HCT116 (cell line): ENCODE measurements around the gene SUGCT. TPM values are rescaled to one million over a fixed set of nuclear protein-coding genes. Genes with fewer than 3 reads are reported as not detected.

Experiments
- ATAC-seq: fragments of 200-7000 bp; cut with Tn5 transposase; 2 replicates; pipeline ENCODE4 v1.9.1; 2020; ENCODE audit warnings: mild to moderate bottlenecking, moderate library complexity
- BruUV-seq: library from RNA; stranded (reverse); fragments of 400-500 nt; replicated peaks from 2 replicates; lab custom pipeline; 2021; lab: Mats Ljungman, UMichigan
- CTCF ChIA-PET: fragments of 300-600 bp; sonication (Branson Sonifier 250); formaldehyde crosslinking; loops from one replicate; lab custom pipeline; 2021; ENCODE audit warnings: antibody characterized with exemption; lab: Charles Lee
- POLR2A ChIA-PET: fragments of 300-600, 350-600 bp; sonication (Branson Sonifier 250); formaldehyde crosslinking; loops from one replicate; lab custom pipeline; 2021; ENCODE audit warnings: antibody characterized with exemption; lab: Charles Lee
- RAD21 ChIA-PET, 2 experiments: fragments of 300-600 bp; sonication (Branson Sonifier 250); formaldehyde crosslinking; loops; one replicate each; lab custom pipeline; 2023; ENCODE audit warnings: low total read pairs in 2 of 2; ENCODE audit not compliant: uncharacterized antibody in 2 of 2, unreplicated experiment in 2 of 2, low non-redundant PET in 1 of 2; lab: Charles Lee
- DNase-seq: peaks from one replicate; pipeline ENCODE4 v3.0.0-alpha.2; 2010; ENCODE audit warnings: low read depth, low spot score
- H2AFZ ChIP-seq: fragments of 200-600 bp; shearing (Covaris generic), sonication (generic); 2 replicates; pipeline ENCODE4 v1.6.1; 2017; ENCODE audit warnings: low read depth, mixed run types, mixed read lengths, antibody characterized with exemption, low read length; ENCODE audit not compliant: poor library complexity, severe bottlenecking
- H3K27ac ChIP-seq: 2 replicates; pipeline ENCODE4 v1.5.1; 2012; ENCODE audit warnings: low read depth, low read length
- H3K27me3 ChIP-seq: fragments of 200-600 bp; sonication (generic); 2 replicates; pipeline ENCODE4 v1.6.1; 2016; ENCODE audit warnings: mixed run types, low read length, mixed read lengths; ENCODE audit not compliant: insufficient read depth
- H3K36me3 ChIP-seq, 2 experiments: fragments of 200-500 bp in 1 of 2; fragments of 200-600 bp in 1 of 2; sonication (Bioruptor generic) in 1 of 2; sonication (generic) in 1 of 2; 2 replicates each; pipeline versions ENCODE4 v1.5.1 to v1.6.1; 2014 to 2016; ENCODE audit warnings: low read length in 2 of 2, inconsistent platforms in 1 of 2, mixed read lengths in 1 of 2, mixed run types in 1 of 2; ENCODE audit not compliant: insufficient read depth in 2 of 2, control insufficient read depth in 1 of 2
- H3K4me1 ChIP-seq, 2 experiments: fragments of 200-600 bp in 1 of 2; sonication (generic) in 1 of 2; 2 replicates each; pipeline versions ENCODE4 v1.5.1 to v1.6.1; 2012 to 2017; ENCODE audit warnings: low read length in 2 of 2, inconsistent platforms in 1 of 2, mild to moderate bottlenecking in 1 of 2, mixed read lengths in 1 of 2, mixed run types in 1 of 2, moderate library complexity in 1 of 2; ENCODE audit not compliant: insufficient read depth in 2 of 2, control insufficient read depth in 1 of 2
- H3K4me2 ChIP-seq: fragments of 200-600 bp; sonication (generic); 2 replicates; pipeline ENCODE4 v1.6.1; 2017; ENCODE audit warnings: mixed run types, low read length, mixed read lengths
- H3K4me3 ChIP-seq, 2 experiments: fragments of 200-600 bp in 1 of 2; sonication (generic) in 1 of 2; replicated peaks in 1 of 2; 2 replicates each; pipeline ENCODE4 v1.5.1; 2011 to 2016; ENCODE audit warnings: low read length in 2 of 2, control low read depth in 1 of 2, low read depth in 1 of 2, mild to moderate bottlenecking in 1 of 2, mixed read lengths in 1 of 2, mixed run types in 1 of 2
- H3K79me2 ChIP-seq: fragments of 200-600 bp; sonication (generic); 2 replicates; pipeline ENCODE4 v1.6.1; 2017; ENCODE audit warnings: mild to moderate bottlenecking, mixed run types, low read length, moderate library complexity, mixed read lengths; ENCODE audit not compliant: insufficient read depth
- H3K9ac ChIP-seq: fragments of 200-600 bp; sonication (generic); 2 replicates; pipeline ENCODE4 v1.6.1; 2016; ENCODE audit warnings: low read length, mixed read lengths
- H3K9me2 ChIP-seq: fragments of 200-600 bp; sonication (generic), shearing (Covaris generic); 2 replicates; pipeline ENCODE4 v1.6.1; 2017; ENCODE audit warnings: mixed run types, mild to moderate bottlenecking, moderate library complexity; ENCODE audit not compliant: insufficient read depth
- H3K9me3 ChIP-seq, 2 experiments: fragments of 200-500 bp in 1 of 2; fragments of 200-600 bp in 1 of 2; sonication (Bioruptor generic) in 1 of 2; sonication (generic) in 1 of 2; 2 replicates each; pipeline ENCODE4 v1.6.1; 2014 to 2017; ENCODE audit warnings: low read length in 2 of 2, mixed read lengths in 2 of 2, inconsistent platforms in 1 of 2, low read depth in 1 of 2, mild to moderate bottlenecking in 1 of 2, mixed run types in 1 of 2, moderate library complexity in 1 of 2; ENCODE audit not compliant: control insufficient read depth in 1 of 2, insufficient read depth in 1 of 2
- H4K20me1 ChIP-seq: fragments of 200-600 bp; sonication (generic), shearing (Covaris generic); 2 replicates; pipeline ENCODE4 v1.6.1; 2017; ENCODE audit warnings: mixed run types, mild to moderate bottlenecking, moderate library complexity; ENCODE audit not compliant: insufficient read depth
- CBX3 ChIP-seq: IDR thresholded peaks from 2 replicates; pipeline ENCODE4 v1.6.1; 2012; ENCODE audit warnings: low read depth
- EZH2phosphoT487 ChIP-seq: fragments of 200-600 bp; IDR thresholded peaks from 2 replicates; pipeline ENCODE4 v1.6.1; 2018; ENCODE audit warnings: antibody characterized with exemption, borderline replicate concordance
- SIN3A ChIP-seq: IDR thresholded peaks from 2 replicates; pipeline ENCODE4 v1.6.1; 2012; ENCODE audit warnings: low read depth
- SP1 ChIP-seq: IDR thresholded peaks from 2 replicates; pipeline ENCODE4 v1.6.1; 2012; ENCODE audit warnings: low read depth
- ZFX ChIP-seq: fragments of 450-650 bp; IDR thresholded peaks from 2 replicates; pipeline ENCODE4 v1.6.1; 2017
- ZNF274 ChIP-seq: fragments of 200-500 bp; sonication (Bioruptor generic); IDR thresholded peaks from 2 replicates; pipeline ENCODE4 v1.6.1; 2014; ENCODE audit warnings: mild to moderate bottlenecking, low read depth, low read length, inconsistent platforms
- intact Hi-C: fragments of 100-400 bp; cut with micrococcal nuclease; formaldehyde crosslinking; loops from 2 replicates; pipeline ENCODE4 v1.10.0; 2022
- total RNA-seq: library from RNA; stranded (reverse); gene quantifications from one replicate; pipeline ENCODE4 v1.2.1, GENCODE V29; 2021; ENCODE audit not compliant: unreplicated experiment
- TF ChIP-seq, protein P1 (sequence below): IDR thresholded peaks from 2 replicates; pipeline ENCODE4 v1.6.1; 2011; ENCODE audit warnings: mild to moderate bottlenecking, low read length, moderate library complexity; ENCODE audit not compliant: insufficient replicate concordance; ENCODE audit errors: extremely low read depth
- TF ChIP-seq, protein P2 (sequence below), 3 experiments: fragments of 200-600 bp in 1 of 3; sonication (generic) in 1 of 3; IDR thresholded peaks in 2 of 3; conservative IDR thresholded peaks in 1 of 3; 2 replicates each; pipeline ENCODE4 v1.5.1; 2012 to 2017; ENCODE audit warnings: low read depth in 2 of 3, low read length in 2 of 3, antibody characterized with exemption in 1 of 3, borderline replicate concordance in 1 of 3, control low read depth in 1 of 3, mild to moderate bottlenecking in 1 of 3, mixed read lengths in 1 of 3, mixed run types in 1 of 3, moderate library complexity in 1 of 3; ENCODE audit not compliant: insufficient read depth in 1 of 3
- TF ChIP-seq, protein P3 (sequence below): IDR thresholded peaks from 2 replicates; pipeline ENCODE4 v1.6.1; 2012
- TF ChIP-seq, protein P4 (sequence below): IDR thresholded peaks from 2 replicates; pipeline ENCODE4 v1.6.1; 2012; ENCODE audit warnings: low read depth

SUGCT gene
- total RNA-seq, 1 experiment from 2014 or later, result 4.4 TPM

DNA sequence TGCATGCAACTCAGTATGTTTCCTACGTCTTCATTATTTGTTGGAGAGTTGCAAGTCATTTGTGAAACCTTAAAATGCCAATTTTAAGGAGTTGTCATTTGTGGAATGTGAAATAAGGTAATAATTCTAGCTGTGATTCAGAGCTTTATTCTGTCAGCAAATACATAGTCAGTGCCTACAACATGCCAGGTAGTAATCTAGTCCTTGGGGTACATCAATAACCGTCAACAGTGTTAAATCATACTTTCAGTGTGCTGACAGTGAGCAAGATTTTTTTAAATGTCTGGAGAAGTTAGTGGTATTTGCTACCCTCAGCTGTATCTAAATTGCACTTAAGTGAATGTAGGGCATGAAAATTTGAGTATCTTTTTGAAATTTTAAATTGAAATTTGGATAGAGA lies 37.1 kb upstream of the SUGCT start:
- Histone ChIP-seq H3K9me3 (no peaks in the 10 kb centered on the region), H3K4me3 (no peak overlapping the region), H3K27me3 (no peaks in the 10 kb centered on the region), H4K20me1 (no peaks in the 10 kb centered on the region), H2AFZ (no peak overlapping the region), H3K36me3 (peaks cover 20 to 23% of the 10 kb centered on the region in 2 experiments; a peak in 3 of 4 replicates), H3K4me2 (no peak overlapping the region), H3K27ac (no peak overlapping the region), H3K79me2 (no peaks in the 10 kb centered on the region), H3K9ac (no peak overlapping the region), H3K9me2 (no peaks in the 10 kb centered on the region), H3K4me1 (no peaks in the 10 kb centered on the region)
- POLR2A ChIA-PET, result no interaction called here
- ATAC-seq (no peak), DNase-seq (no peak)
- TF ChIP-seq EZH2phosphoT487, result no peak
- TF ChIP-seq, protein P1, sequence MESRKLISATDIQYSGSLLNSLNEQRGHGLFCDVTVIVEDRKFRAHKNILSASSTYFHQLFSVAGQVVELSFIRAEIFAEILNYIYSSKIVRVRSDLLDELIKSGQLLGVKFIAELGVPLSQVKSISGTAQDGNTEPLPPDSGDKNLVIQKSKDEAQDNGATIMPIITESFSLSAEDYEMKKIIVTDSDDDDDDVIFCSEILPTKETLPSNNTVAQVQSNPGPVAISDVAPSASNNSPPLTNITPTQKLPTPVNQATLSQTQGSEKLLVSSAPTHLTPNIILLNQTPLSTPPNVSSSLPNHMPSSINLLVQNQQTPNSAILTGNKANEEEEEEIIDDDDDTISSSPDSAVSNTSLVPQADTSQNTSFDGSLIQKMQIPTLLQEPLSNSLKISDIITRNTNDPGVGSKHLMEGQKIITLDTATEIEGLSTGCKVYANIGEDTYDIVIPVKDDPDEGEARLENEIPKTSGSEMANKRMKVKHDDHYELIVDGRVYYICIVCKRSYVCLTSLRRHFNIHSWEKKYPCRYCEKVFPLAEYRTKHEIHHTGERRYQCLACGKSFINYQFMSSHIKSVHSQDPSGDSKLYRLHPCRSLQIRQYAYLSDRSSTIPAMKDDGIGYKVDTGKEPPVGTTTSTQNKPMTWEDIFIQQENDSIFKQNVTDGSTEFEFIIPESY, result no peak
- TF ChIP-seq, protein P2, sequence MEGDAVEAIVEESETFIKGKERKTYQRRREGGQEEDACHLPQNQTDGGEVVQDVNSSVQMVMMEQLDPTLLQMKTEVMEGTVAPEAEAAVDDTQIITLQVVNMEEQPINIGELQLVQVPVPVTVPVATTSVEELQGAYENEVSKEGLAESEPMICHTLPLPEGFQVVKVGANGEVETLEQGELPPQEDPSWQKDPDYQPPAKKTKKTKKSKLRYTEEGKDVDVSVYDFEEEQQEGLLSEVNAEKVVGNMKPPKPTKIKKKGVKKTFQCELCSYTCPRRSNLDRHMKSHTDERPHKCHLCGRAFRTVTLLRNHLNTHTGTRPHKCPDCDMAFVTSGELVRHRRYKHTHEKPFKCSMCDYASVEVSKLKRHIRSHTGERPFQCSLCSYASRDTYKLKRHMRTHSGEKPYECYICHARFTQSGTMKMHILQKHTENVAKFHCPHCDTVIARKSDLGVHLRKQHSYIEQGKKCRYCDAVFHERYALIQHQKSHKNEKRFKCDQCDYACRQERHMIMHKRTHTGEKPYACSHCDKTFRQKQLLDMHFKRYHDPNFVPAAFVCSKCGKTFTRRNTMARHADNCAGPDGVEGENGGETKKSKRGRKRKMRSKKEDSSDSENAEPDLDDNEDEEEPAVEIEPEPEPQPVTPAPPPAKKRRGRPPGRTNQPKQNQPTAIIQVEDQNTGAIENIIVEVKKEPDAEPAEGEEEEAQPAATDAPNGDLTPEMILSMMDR (IDR thresholded peaks at IDR 0.05 in 2 of 3, conservative IDR thresholded peaks at IDR 0.05 in 1 of 3; ENCODE audit: borderline replicate concordance in 1 of 3, insufficient read depth in 1 of 3, low read depth in 2 of 3, low read length in 2 of 3), result no peak
- no peak for TF ChIP-seq CBX3
- no peak for TF ChIP-seq SIN3A
- TF ChIP-seq ZNF274, result no peak
- TF ChIP-seq, protein P3, sequence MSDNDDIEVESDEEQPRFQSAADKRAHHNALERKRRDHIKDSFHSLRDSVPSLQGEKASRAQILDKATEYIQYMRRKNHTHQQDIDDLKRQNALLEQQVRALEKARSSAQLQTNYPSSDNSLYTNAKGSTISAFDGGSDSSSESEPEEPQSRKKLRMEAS, result no peak
- TF ChIP-seq, protein P4, sequence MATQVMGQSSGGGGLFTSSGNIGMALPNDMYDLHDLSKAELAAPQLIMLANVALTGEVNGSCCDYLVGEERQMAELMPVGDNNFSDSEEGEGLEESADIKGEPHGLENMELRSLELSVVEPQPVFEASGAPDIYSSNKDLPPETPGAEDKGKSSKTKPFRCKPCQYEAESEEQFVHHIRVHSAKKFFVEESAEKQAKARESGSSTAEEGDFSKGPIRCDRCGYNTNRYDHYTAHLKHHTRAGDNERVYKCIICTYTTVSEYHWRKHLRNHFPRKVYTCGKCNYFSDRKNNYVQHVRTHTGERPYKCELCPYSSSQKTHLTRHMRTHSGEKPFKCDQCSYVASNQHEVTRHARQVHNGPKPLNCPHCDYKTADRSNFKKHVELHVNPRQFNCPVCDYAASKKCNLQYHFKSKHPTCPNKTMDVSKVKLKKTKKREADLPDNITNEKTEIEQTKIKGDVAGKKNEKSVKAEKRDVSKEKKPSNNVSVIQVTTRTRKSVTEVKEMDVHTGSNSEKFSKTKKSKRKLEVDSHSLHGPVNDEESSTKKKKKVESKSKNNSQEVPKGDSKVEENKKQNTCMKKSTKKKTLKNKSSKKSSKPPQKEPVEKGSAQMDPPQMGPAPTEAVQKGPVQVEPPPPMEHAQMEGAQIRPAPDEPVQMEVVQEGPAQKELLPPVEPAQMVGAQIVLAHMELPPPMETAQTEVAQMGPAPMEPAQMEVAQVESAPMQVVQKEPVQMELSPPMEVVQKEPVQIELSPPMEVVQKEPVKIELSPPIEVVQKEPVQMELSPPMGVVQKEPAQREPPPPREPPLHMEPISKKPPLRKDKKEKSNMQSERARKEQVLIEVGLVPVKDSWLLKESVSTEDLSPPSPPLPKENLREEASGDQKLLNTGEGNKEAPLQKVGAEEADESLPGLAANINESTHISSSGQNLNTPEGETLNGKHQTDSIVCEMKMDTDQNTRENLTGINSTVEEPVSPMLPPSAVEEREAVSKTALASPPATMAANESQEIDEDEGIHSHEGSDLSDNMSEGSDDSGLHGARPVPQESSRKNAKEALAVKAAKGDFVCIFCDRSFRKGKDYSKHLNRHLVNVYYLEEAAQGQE, result no peak
- TF ChIP-seq ZFX, result no peak
- TF ChIP-seq SP1, result no peak
- RAD21 ChIA-PET, result no interaction called here
- CTCF ChIA-PET, result no interaction called here
- BruUV-seq, result no TSS peak
- intact Hi-C loops, result no loop called here
